ACC112 (cell line): ENCODE measurements around the gene CNDP1.

Experiments used
- H2AFZ ChIP-seq: fragments of 200-600 bp; sonication (generic); one replicate; pipeline ENCODE4 v1.6.0; 2017; ENCODE audit warnings: antibody characterized with exemption, low read length; ENCODE audit not compliant: unreplicated experiment
- H3K27ac ChIP-seq: fragments of 200-600 bp; sonication (generic); 2 replicates; pipeline ENCODE4 v1.5.1; 2014; ENCODE audit warnings: low read depth, mild to moderate bottlenecking, antibody characterized with exemption, low read length, moderate library complexity
- H3K27me3 ChIP-seq: fragments of 200-600 bp; sonication (generic); 2 replicates; pipeline ENCODE4 v1.6.1; 2014; ENCODE audit warnings: mild to moderate bottlenecking, antibody characterized with exemption, low read length, moderate library complexity, mixed read lengths; ENCODE audit not compliant: insufficient read depth
- H3K36me3 ChIP-seq: fragments of 200-600 bp; sonication (generic); 2 replicates; pipeline ENCODE4 v1.6.1; 2016; ENCODE audit warnings: mild to moderate bottlenecking, antibody characterized with exemption, low read length, moderate library complexity, mixed read lengths; ENCODE audit not compliant: insufficient read depth
- H3K4me1 ChIP-seq: fragments of 200-600 bp; sonication (generic); one replicate; pipeline ENCODE4 v1.6.1; 2016; ENCODE audit warnings: low read length, mixed read lengths; ENCODE audit not compliant: insufficient read depth, unreplicated experiment, control insufficient read depth
- H3K4me3 ChIP-seq: fragments of 200-600 bp; sonication (generic); 2 replicates; pipeline ENCODE4 v1.5.1; 2014; ENCODE audit warnings: mild to moderate bottlenecking, low read depth, low read length
- H3K79me2 ChIP-seq: fragments of 200-600 bp; sonication (generic); one replicate; pipeline ENCODE4 v1.6.0; 2016; ENCODE audit warnings: low read length; ENCODE audit not compliant: control insufficient read depth, unreplicated experiment, insufficient read depth

Gene CNDP1

DNA sequence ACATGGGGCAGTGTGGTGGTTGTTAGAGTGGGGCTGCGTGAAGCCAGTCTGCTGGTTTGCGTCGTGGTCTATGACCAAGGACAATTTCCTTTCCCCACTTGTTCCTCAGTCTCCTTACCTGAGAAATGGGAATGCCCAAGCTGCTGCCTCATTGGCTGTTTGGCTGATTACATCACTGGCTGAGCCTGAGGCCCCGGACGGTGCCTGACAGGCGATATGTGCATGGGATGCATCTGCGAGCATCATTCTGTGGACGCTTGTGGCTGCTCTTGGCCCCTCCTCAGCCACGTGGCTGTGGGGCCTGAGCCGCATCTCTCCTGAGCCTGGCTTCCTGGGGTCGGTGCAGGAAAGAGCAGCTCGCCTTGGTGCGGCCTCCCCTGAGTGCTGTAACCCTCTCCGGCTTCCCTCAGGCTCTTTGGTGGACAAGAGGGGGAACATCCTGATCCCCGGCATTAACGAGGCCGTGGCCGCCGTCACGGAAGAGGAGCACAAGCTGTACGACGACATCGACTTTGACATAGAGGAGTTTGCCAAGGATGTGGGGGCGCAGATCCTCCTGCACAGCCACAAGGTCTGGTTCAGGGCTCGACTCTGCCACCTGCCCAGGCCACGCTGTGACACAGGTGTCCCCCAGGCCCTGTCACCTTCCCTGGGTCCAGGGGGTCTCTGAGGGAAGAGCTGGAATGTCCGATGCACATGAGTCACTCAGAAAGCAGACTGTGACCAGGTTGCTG, 21.0 kb upstream of the CNDP1 start:
- H3K4me3 ChIP-seq = no peak overlapping the region
- no peak overlapping the region for H3K27ac ChIP-seq
- no peaks in the 10 kb centered on the region for H3K4me1 ChIP-seq
- no peak overlapping the region for H2AFZ ChIP-seq
- H3K79me2 ChIP-seq = no peaks in the 10 kb centered on the region
- peaks cover 4% of the 10 kb centered on the region; the same call in 1 of the 2 replicates for H3K36me3 ChIP-seq
- no peaks in the 10 kb centered on the region for H3K27me3 ChIP-seq

DNA sequence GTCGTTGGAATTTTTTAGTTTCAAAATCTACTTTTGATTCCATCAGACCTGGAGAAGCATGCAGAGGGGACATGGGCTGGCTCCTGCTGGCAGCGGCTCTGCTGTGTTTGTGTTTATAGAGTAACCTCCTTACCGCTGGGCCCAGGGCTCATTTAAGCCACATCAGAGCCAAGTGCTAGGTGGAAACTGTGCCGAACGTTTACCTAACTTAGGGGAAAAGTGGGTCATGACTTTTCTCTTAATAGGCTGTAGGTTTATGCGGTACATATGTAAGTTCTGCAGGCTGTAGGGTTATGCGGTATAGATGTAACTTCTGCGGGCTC, 20.5 kb upstream of the CNDP1 start:
- Histone ChIP-seq H2AFZ (no peak overlapping the region), H3K4me3 (no peak overlapping the region), H3K4me1 (no peaks in the 10 kb centered on the region), H3K36me3 (peaks cover 4% of the 10 kb centered on the region; the same call in 1 of the 2 replicates), H3K27me3 (no peaks in the 10 kb centered on the region), H3K79me2 (no peaks in the 10 kb centered on the region), H3K27ac (no peak overlapping the region)

DNA sequence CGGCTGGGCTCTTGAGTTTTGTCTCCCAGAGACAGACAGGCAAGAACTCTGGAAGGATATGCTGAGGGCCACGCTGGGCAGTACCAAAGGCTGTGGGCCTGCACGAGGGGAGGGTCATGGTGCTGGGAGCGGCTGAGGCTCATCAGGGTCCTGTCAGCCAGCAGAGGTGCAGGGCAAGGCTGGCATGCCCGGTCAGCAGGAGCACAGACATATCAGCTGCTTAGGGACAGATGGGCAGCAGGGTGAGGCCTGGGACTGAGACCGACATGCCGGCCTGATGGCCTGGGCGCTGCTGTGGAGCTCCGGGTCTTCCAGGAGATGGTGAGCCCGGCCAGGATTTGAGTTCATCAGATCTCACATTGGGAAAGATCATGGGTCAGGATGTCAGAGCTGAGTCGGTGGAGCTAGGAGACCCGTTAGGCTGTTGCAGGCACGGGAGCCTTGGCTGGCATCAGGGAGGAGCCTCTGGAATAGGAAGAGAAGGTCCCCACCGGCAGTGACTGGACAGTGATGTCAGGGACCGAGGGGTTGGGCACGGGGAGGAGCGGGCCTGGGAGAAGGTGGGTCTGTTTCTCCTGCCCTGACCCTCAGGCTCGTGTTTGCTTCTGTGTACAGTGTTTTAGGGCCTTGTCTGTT, 19.3 kb upstream of the CNDP1 start:
- no peak overlapping the region for H3K27ac ChIP-seq
- H3K36me3 ChIP-seq = 0 out of 2 replicates have a peak, but pooled peaks cover 4% of the 10 kb centered on the region
- no peaks in the 10 kb centered on the region for H3K79me2 ChIP-seq
- H3K27me3 ChIP-seq = no peaks in the 10 kb centered on the region
- no peaks in the 10 kb centered on the region for H3K4me1 ChIP-seq
- H3K4me3 ChIP-seq = no peak overlapping the region
- no peak overlapping the region for H2AFZ ChIP-seq

DNA sequence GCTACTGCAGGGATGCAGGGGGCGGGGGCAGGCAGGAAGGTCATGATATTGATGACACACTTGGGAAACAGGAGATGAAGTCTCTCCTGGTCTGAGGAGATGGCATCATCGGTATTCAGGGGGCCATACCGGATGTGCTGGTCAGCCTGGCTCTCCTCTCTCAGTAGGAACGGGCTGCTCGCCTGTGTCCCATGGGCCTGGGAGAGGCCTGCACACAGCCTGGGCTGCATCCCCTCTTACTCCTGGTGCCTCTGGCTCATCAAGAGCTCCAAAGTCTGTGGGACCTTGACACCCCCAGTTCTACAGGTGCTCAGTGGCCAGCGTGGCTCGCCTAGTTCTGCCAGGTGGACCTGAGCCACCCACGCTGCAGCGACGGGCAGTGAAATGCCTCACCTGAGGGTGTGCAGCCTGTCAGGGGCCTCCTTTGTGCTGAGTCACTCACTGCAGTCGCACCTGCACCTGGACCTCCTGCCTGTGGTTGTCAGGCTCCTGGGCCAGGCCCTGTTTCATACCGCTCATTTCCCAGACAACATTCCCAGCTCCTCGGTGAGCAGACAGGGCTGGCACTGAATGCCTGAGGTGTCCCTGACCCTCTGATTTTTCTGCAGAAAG, 18.6 kb upstream of the CNDP1 start:
- 0 out of 2 replicates have a peak, but pooled peaks cover 4% of the 10 kb centered on the region for H3K36me3 ChIP-seq

DNA sequence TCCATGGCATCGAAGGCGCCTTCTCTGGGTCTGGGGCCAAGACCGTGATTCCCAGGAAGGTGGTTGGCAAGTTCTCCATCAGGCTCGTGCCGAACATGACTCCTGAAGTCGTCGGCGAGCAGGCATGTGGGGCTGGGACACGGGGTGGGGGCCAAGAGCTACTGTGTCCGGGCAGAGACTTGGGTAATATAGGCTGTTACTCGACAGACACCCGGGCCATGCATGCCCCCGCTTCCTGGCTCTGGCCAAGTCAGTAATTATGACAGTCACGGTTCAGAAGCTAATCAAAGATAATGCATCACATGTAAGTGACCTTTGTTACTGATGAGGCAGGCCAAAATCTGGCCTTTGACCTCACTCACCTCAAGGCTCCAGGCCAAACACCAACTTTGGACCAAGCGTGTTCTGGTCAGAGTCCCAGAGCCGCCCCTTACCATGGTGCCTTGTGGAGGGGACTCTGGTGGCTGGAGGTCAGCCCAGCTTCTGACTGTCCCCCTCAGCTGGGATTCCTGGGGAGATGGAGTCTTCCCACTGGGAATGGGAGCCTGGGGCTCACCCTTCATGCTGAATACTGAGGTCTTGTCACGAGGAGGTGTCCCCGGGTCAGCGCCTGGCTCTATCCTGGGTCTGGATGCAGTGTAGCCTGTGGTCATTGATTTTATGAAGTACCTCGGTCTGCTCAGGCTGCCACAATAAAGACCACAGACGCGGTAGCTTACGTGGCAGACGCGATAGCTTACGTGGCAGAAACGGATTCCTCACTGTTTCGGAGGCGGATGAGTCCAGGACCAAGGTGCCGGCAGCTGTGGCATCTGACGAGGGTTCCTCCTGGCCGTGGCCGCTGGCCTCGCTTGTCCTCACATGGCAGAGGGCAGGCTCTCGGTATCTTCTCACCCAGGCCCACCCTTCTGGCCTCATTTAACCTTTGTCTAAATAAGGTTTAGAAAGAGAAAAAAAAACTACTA, 17.7 kb upstream of the CNDP1 start:
- no peaks in the 10 kb centered on the region for H3K4me1 ChIP-seq
- no peaks in the 10 kb centered on the region for H3K27me3 ChIP-seq
- H3K36me3 ChIP-seq = 0 out of 2 replicates have a peak, but pooled peaks cover 4% of the 10 kb centered on the region
- no peaks in the 10 kb centered on the region for H3K79me2 ChIP-seq
- no peak overlapping the region for H3K27ac ChIP-seq
- H2AFZ ChIP-seq = no peak overlapping the region
- H3K4me3 ChIP-seq = no peak overlapping the region

More for the DNA sequence above, 18.6 kb upstream of the CNDP1 start:
- Histone ChIP-seq H3K4me1 (no peaks in the 10 kb centered on the region), H3K4me3 (no peak overlapping the region), H3K27ac (no peak overlapping the region), H2AFZ (no peak overlapping the region), H3K79me2 (no peaks in the 10 kb centered on the region), H3K27me3 (no peaks in the 10 kb centered on the region)

DNA sequence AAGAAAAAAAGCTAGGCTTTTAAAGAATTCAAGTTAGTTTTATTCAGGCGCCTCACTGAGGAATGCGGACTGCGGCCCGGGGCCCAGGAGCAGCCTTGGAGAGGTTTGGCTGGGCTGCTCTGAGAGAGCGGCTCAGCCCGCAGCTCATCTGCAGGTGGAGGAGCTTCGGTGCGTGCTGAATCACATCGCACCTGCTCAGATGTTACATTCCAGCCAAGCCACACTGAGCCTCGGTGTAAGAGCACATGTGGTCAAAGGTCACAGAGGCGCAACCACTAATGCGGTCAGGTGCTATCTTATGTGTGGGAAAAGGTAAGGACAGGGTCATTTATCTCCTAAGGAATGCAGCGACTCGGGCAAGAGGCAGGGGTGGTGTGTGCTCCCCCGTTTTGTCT, 17.1 kb upstream of the CNDP1 start:
- no peak overlapping the region for H3K27ac ChIP-seq
- no peak overlapping the region for H2AFZ ChIP-seq
- no peaks in the 10 kb centered on the region for H3K27me3 ChIP-seq
- no peaks in the 10 kb centered on the region for H3K4me1 ChIP-seq
- 0 out of 2 replicates have a peak, but pooled peaks cover 4% of the 10 kb centered on the region for H3K36me3 ChIP-seq
- H3K4me3 ChIP-seq = no peak overlapping the region
- H3K79me2 ChIP-seq = no peaks in the 10 kb centered on the region

DNA sequence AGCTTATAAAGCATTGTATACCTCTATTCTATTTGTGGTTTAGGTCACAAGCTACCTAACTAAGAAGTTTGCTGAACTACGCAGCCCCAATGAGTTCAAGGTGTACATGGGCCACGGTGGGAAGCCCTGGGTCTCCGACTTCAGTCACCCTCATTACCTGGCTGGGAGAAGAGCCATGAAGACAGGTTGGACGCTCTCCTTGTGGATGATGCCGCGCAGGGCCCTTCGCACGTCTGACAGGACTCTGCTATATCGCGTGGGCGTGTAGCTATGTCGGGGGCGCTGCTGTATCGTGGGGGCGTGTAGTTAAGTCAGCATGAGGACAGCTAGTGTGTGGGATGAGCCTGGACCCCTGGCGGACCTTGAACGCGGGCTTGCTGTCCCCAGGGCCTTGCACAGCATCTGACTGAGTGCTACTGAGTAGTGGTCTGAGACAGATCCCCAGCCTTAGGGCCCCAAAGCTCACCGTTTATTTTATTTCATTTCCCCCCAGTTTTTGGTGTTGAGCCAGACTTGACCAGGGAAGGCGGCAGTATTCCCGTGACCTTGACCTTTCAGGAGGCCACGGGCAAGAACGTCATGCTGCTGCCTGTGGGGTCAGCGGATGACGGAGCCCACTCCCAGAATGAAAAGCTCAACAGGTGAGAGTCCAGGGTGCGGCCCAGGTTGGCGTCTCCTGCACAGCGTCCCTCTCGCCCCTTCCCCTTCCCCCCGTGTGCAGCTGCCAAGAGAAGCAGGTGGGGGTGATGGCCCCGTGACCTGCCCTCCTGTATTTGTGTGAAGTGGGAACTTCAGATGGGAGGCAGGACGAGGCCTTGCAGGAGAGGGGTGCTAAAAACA, 15.6 kb upstream of the CNDP1 start:
- H2AFZ ChIP-seq = no peak overlapping the region
- no peak overlapping the region for H3K4me3 ChIP-seq
- 0 out of 2 replicates have a peak, but pooled peaks cover 4% of the 10 kb centered on the region for H3K36me3 ChIP-seq
- no peaks in the 10 kb centered on the region for H3K79me2 ChIP-seq
- H3K27me3 ChIP-seq = no peaks in the 10 kb centered on the region
- H3K4me1 ChIP-seq = no peaks in the 10 kb centered on the region
- no peak overlapping the region for H3K27ac ChIP-seq

DNA sequence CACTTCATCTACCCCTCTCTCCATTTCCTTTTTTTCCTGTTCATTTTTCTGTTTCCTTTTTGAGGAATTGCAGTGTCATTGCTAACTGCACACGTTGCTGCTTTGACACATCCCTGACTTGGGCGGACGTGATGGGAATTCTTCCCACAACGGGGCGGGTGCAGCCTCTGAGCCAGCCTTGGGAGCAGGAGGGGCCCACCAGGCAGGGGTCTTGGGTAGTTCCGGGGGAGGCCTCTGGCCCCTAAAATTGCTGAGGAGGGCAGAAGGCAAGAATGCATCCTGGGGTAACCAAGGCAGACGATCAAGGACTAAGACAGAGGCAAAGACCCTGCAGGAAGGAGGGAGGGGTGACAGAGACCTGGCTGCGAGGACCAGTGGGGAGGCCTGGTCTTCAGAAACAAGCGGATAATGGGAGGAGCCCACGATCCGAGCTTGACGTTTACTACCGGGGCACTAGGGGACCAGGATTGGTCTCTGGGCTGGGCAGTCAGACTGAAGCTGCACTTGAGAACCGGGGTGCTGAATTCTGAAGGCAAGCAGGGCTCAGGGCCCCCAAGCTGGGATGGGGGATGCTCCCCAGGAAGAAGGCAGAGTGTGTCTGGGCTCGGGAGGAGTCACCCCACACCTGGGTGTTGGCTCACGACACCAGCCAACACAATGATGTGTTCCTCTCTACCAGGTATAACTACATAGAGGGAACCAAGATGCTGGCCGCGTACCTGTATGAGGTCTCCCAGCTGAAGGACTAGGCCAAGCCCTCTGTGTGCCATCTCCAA, 14.8 kb upstream of the CNDP1 start:
- Histone ChIP-seq H3K27me3 (no peaks in the 10 kb centered on the region), H3K27ac (no peak overlapping the region), H3K4me1 (no peaks in the 10 kb centered on the region), H3K4me3 (no peak overlapping the region), H3K79me2 (no peaks in the 10 kb centered on the region), H3K36me3 (0 out of 2 replicates have a peak, but pooled peaks cover 4% of the 10 kb centered on the region), H2AFZ (no peak overlapping the region)

DNA sequence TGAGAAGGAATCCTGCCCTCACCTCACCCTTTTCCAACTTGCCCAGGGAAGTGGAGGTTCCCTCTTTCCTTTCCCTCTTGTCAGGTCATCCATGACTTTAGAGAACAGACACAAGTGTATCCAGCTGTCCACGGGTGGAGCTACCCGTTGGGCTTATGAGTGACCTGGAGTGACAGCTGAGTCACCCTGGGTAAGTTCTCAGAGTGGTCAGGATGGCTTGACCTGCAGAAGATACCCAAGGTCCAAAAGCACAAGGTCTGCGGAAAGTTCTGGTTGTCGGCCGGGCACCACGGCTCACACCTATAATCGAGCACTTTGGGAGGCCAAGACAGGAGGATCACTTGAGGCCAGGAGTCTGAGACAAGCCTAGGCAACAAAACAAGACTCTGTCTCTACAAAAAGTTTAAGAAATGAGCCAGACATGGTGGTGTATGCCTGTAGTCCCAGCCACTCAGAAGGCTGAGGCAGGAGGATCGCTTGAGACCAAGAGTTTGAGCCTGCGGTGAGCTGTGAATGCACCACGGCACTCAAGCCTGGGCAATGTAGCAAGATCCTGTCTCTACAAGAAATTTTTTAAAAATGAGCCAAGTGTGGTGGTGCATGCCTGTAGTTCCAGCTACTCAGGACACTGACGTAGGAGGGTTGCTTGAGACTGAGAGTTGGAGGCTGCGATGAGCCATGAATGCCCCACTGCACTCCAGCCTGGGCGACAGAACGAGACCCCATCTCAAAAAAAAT, 14.0 kb upstream of the CNDP1 start:
- no peaks in the 10 kb centered on the region for H3K4me1 ChIP-seq
- H3K4me3 ChIP-seq = no peak overlapping the region
- H3K27me3 ChIP-seq = no peaks in the 10 kb centered on the region
- no peak overlapping the region for H2AFZ ChIP-seq
- H3K79me2 ChIP-seq = no peaks in the 10 kb centered on the region
- no peak overlapping the region for H3K27ac ChIP-seq
- H3K36me3 ChIP-seq = 0 out of 2 replicates have a peak, but pooled peaks cover 4% of the 10 kb centered on the region
